Measurements from ENCODE around the gene PTGS1.

DNA sequence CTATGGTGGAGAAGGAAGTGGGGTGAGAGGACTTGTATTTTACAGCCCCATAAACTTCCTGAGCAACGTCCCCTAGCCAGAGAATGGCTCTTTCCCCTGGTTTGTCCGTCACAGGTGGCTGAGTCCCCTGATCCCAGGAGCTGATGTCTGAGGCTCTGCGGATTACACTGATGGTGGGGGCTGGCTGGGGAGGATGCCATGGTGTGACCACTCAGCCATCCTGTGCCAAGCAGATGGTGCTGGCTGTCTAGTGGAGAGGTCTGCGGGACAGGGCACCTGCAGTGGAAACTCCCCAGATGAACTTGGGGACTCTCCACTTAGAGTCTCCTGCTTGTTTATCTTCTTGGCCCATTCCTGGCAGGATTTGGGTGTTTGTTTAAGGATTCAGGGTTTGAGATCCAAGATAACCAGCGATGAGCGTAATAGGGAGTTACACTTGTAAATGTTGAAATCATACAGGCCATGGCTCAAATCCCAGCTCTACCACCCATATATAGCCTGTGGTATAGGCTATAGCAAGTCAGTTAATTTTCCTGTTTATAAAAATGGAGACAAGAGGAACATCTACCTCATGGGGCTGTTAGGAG is 4.7 kb upstream of the PTGS1 start:
- TF ChIP-seq, protein P1, sequence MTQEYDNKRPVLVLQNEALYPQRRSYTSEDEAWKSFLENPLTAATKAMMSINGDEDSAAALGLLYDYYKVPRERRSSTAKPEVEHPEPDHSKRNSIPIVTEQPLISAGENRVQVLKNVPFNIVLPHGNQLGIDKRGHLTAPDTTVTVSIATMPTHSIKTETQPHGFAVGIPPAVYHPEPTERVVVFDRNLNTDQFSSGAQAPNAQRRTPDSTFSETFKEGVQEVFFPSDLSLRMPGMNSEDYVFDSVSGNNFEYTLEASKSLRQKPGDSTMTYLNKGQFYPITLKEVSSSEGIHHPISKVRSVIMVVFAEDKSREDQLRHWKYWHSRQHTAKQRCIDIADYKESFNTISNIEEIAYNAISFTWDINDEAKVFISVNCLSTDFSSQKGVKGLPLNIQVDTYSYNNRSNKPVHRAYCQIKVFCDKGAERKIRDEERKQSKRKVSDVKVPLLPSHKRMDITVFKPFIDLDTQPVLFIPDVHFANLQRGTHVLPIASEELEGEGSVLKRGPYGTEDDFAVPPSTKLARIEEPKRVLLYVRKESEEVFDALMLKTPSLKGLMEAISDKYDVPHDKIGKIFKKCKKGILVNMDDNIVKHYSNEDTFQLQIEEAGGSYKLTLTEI (CRISPR knock-in tag; conservative IDR thresholded peaks at IDR 0.05): no peak
- no peak for TF ChIP-seq CHD2 (IDR thresholded peaks at IDR 0.05; ENCODE audit: low read depth, low read length)
- TF ChIP-seq, protein P2, sequence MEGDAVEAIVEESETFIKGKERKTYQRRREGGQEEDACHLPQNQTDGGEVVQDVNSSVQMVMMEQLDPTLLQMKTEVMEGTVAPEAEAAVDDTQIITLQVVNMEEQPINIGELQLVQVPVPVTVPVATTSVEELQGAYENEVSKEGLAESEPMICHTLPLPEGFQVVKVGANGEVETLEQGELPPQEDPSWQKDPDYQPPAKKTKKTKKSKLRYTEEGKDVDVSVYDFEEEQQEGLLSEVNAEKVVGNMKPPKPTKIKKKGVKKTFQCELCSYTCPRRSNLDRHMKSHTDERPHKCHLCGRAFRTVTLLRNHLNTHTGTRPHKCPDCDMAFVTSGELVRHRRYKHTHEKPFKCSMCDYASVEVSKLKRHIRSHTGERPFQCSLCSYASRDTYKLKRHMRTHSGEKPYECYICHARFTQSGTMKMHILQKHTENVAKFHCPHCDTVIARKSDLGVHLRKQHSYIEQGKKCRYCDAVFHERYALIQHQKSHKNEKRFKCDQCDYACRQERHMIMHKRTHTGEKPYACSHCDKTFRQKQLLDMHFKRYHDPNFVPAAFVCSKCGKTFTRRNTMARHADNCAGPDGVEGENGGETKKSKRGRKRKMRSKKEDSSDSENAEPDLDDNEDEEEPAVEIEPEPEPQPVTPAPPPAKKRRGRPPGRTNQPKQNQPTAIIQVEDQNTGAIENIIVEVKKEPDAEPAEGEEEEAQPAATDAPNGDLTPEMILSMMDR (CRISPR knock-in tag; IDR thresholded peaks at IDR 0.05): no peak
- no peak for TF ChIP-seq POLR2A (IDR thresholded peaks at IDR 0.05; ENCODE audit: insufficient read depth in 1 of 2, low read depth in 2 of 2, low read length in 2 of 2)
- no peak for TF ChIP-seq PBX3 (CRISPR knock-in tag; IDR thresholded peaks at IDR 0.05; ENCODE audit: borderline replicate concordance)
- no peak for TF ChIP-seq E2F5 (CRISPR knock-in tag; conservative IDR thresholded peaks at IDR 0.05)
- TF ChIP-seq ZNF263 (CRISPR knock-in tag; IDR thresholded peaks at IDR 0.05): no peak
- TF ChIP-seq TP53 (CRISPR knock-in tag; conservative IDR thresholded peaks at IDR 0.05): no peak
- TF ChIP-seq POLR2AphosphoS5 (IDR thresholded peaks at IDR 0.05; ENCODE audit: low read depth, low read length): no peak
- TF ChIP-seq, protein P3, sequence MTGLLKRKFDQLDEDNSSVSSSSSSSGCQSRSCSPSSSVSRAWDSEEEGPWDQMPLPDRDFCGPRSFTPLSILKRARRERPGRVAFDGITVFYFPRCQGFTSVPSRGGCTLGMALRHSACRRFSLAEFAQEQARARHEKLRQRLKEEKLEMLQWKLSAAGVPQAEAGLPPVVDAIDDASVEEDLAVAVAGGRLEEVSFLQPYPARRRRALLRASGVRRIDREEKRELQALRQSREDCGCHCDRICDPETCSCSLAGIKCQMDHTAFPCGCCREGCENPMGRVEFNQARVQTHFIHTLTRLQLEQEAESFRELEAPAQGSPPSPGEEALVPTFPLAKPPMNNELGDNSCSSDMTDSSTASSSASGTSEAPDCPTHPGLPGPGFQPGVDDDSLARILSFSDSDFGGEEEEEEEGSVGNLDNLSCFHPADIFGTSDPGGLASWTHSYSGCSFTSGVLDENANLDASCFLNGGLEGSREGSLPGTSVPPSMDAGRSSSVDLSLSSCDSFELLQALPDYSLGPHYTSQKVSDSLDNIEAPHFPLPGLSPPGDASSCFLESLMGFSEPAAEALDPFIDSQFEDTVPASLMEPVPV (CRISPR knock-in tag; IDR thresholded peaks at IDR 0.05): no peak
- no peak for TF ChIP-seq TCF7L2 (IDR thresholded peaks at IDR 0.05; ENCODE audit: low read depth, low read length)
- TF ChIP-seq CAMTA2 (CRISPR knock-in tag; IDR thresholded peaks at IDR 0.05; ENCODE audit: borderline replicate concordance): no peak
- no peak for TF ChIP-seq IRF2 (CRISPR knock-in tag; IDR thresholded peaks at IDR 0.05)
- no peak for TF ChIP-seq TAF1 (CRISPR knock-in tag; IDR thresholded peaks at IDR 0.05)

Data from HepG2 (cell line).